ENCODE data around the gene CABLES1. TPM values are rescaled to one million over a fixed set of nuclear protein-coding genes. Genes with fewer than 3 reads are reported as not detected.

The CABLES1 gene
- total RNA-seq, 2 donors from 2014 or later, result 4.2 to 11.9 TPM

GRCh38 chr18:23178661-23179081, 43.4 kb downstream of the CABLES1 start:
- no peak overlapping the region for H3K4me3 ChIP-seq
- ATAC-seq (peak; percentile 74), DNase-seq (peak; percentile 49 to 57 (median 54))
- TF ChIP-seq POLR2A (IDR thresholded peaks at IDR 0.05) (no peak), CTCF (IDR thresholded peaks at IDR 0.05) (no peak)
- H3K27ac ChIP-seq, result peak overlapping the region; percentile 26 to 62 (median 54)
- intact Hi-C loops (cut with DNase I), result no loop called here
- H3K27me3 ChIP-seq, result no peaks in the 10 kb centered on the region
- peaks cover 26% of the 10 kb centered on the region for H3K4me1 ChIP-seq
- no peaks in the 10 kb centered on the region for H3K36me3 ChIP-seq (replicated peaks in 1 of 2; ENCODE audit: insufficient read depth in 1 of 2, low read depth in 2 of 2)
- no peaks in the 10 kb centered on the region for H3K9me3 ChIP-seq
- WGBS, 2 donors, result 33 to 34% methylated on average over 6 of the region's 6 CpGs

- Histone ChIP-seq H3K36me3 (replicated peaks in 1 of 2; ENCODE audit: insufficient read depth in 1 of 2, low read depth in 2 of 2) (no peaks in the 10 kb centered on the region), H3K27me3 (no peaks in the 10 kb centered on the region), H3K9me3 (no peaks in the 10 kb centered on the region), H3K4me1 (peaks cover 26% of the 10 kb centered on the region), H3K4me3 (no peak overlapping the region), H3K27ac (no peak overlapping the region)
- WGBS, 2 donors, result 81 to 86% methylated on average over 5 to 6 of the region's 6 CpGs
- DNase-seq (no peak), ATAC-seq (no peak)
- TF ChIP-seq CTCF (IDR thresholded peaks at IDR 0.05) (no peak), POLR2A (IDR thresholded peaks at IDR 0.05) (no peak)
- intact Hi-C loops (cut with DNase I), result no loop called here
Measured at GRCh38 chr18:23179416-23179815, 44.1 kb downstream of the CABLES1 start.

- intact Hi-C loops (cut with DNase I), result no loop called here
- no peak for DNase-seq
- ATAC-seq, result no peak
- Histone ChIP-seq H3K4me1 (peaks cover 26% of the 10 kb centered on the region), H3K36me3 (replicated peaks in 1 of 2; ENCODE audit: insufficient read depth in 1 of 2, low read depth in 2 of 2) (no peaks in the 10 kb centered on the region), H3K27me3 (no peaks in the 10 kb centered on the region), H3K27ac (no peak overlapping the region), H3K4me3 (no peak overlapping the region), H3K9me3 (no peaks in the 10 kb centered on the region)
- TF ChIP-seq POLR2A (IDR thresholded peaks at IDR 0.05) (no peak), CTCF (IDR thresholded peaks at IDR 0.05) (no peak)
Measured at GRCh38 chr18:23181547-23181946, 46.3 kb downstream of the CABLES1 start.

GRCh38 chr18:23182606-23183005, 47.3 kb downstream of the CABLES1 start:
- intact Hi-C loops (cut with DNase I), result no loop called here
- Histone ChIP-seq H3K36me3 (replicated peaks in 1 of 2; ENCODE audit: insufficient read depth in 1 of 2, low read depth in 2 of 2) (no peaks in the 10 kb centered on the region), H3K9me3 (no peaks in the 10 kb centered on the region), H3K27ac (no peak overlapping the region), H3K27me3 (no peaks in the 10 kb centered on the region), H3K4me3 (no peak overlapping the region), H3K4me1 (peaks cover 20% of the 10 kb centered on the region)
- DNase-seq, result no peak
- 93 to 96% methylated on average over 5 to 9 of the region's 9 CpGs for WGBS, 2 donors
- no peak for ATAC-seq
- TF ChIP-seq CTCF (IDR thresholded peaks at IDR 0.05), result no peak
- no peak for TF ChIP-seq POLR2A (IDR thresholded peaks at IDR 0.05)

- Histone ChIP-seq H3K36me3 (replicated peaks in 1 of 2; ENCODE audit: insufficient read depth in 1 of 2, low read depth in 2 of 2) (no peaks in the 10 kb centered on the region), H3K27ac (no peak overlapping the region), H3K27me3 (no peaks in the 10 kb centered on the region), H3K4me1 (peaks cover 10% of the 10 kb centered on the region), H3K4me3 (no peak overlapping the region), H3K9me3 (no peaks in the 10 kb centered on the region)
- intact Hi-C loops (cut with DNase I), result no loop called here
- 92 to 94% methylated on average over 8 of the region's 8 CpGs for WGBS, 2 donors
- DNase-seq (no peak), ATAC-seq (no peak)
- TF ChIP-seq CTCF (IDR thresholded peaks at IDR 0.05) (no peak), POLR2A (IDR thresholded peaks at IDR 0.05) (no peak)
Measured at GRCh38 chr18:23183411-23184150, 48.3 kb downstream of the CABLES1 start.
